Neural cell (in vitro differentiated cells): ENCODE results near the gene BTBD17. TPM values are rescaled to one million over a fixed set of nuclear protein-coding genes. Genes with fewer than 3 reads are reported as not detected.

Experiments used
- H2AFZ ChIP-seq: fragments of 200-600, 300-800 bp; sonication (generic), shearing (Covaris generic); 2 replicates; pipeline ENCODE4 v1.6.0; 2014; ENCODE audit warnings: low read depth, mild to moderate bottlenecking, antibody characterized with exemption, low read length, moderate library complexity
- H3F3A ChIP-seq: fragments of 200-600 bp; shearing (Covaris generic); 2 replicates; pipeline ENCODE4 v1.6.1; 2016; ENCODE audit warnings: mild to moderate bottlenecking, moderate library complexity, mixed read lengths, antibody characterized with exemption, low read length; ENCODE audit not compliant: insufficient read depth, poor library complexity, severe bottlenecking
- H3K27ac ChIP-seq: fragments of 200-600, 300-800 bp; sonication (generic), shearing (Covaris generic); 2 replicates; pipeline ENCODE4 v1.5.1; 2014; ENCODE audit warnings: mild to moderate bottlenecking, low read length, moderate library complexity
- H3K27me3 ChIP-seq: fragments of 300-800, 200-600 bp; sonication (generic), shearing (Covaris generic); 2 replicates; pipeline ENCODE4 v1.6.0; 2014; ENCODE audit warnings: mild to moderate bottlenecking, low read depth, low read length, moderate library complexity; ENCODE audit not compliant: insufficient read depth
- H3K36me3 ChIP-seq: fragments of 300-800, 200-600 bp; sonication (generic), shearing (Covaris generic); 2 replicates; pipeline ENCODE4 v1.5.1; 2014; ENCODE audit warnings: mild to moderate bottlenecking, antibody characterized with exemption, low read length, moderate library complexity; ENCODE audit not compliant: insufficient read depth
- H3K4me2 ChIP-seq: fragments of 300-800, 200-600 bp; sonication (generic), shearing (Covaris generic); 2 replicates; pipeline ENCODE4 v1.6.0; 2014; ENCODE audit warnings: mild to moderate bottlenecking, low read length
- H3K4me3 ChIP-seq: fragments of 300-800, 200-600 bp; sonication (generic), shearing (Covaris generic); 2 replicates; pipeline ENCODE4 v1.5.1; 2014; ENCODE audit warnings: mild to moderate bottlenecking, low read length, moderate library complexity
- H3K79me2 ChIP-seq: fragments of 200-600 bp; shearing (Covaris generic); replicated peaks from 2 replicates; pipeline ENCODE4 v1.6.0; 2014; ENCODE audit warnings: mild to moderate bottlenecking, low read length, moderate library complexity; ENCODE audit not compliant: insufficient read depth
- H3K9ac ChIP-seq: fragments of 300-800, 200-600 bp; sonication (generic), shearing (Covaris generic); 2 replicates; pipeline ENCODE4 v1.6.1; 2016; ENCODE audit warnings: mild to moderate bottlenecking, low read length, mixed read lengths
- H3K9me2 ChIP-seq: fragments of 200-600 bp; shearing (Covaris generic); 2 replicates; pipeline ENCODE4 v1.6.1; 2016; ENCODE audit warnings: mild to moderate bottlenecking, low read length, mixed read lengths; ENCODE audit not compliant: insufficient read depth
- H3K9me3 ChIP-seq: fragments of 200-600, 300-800 bp; sonication (generic), shearing (Covaris generic); 2 replicates; pipeline ENCODE4 v1.6.1; 2016; ENCODE audit warnings: mild to moderate bottlenecking, mixed run types, low read length, moderate library complexity, mixed read lengths
- H4K20me1 ChIP-seq: fragments of 200-600 bp; shearing (Covaris generic); 2 replicates; pipeline ENCODE4 v1.6.1; 2016; ENCODE audit warnings: mild to moderate bottlenecking, mixed run types; ENCODE audit not compliant: insufficient read depth
- CTCF ChIP-seq: fragments of 450-650 bp; IDR thresholded peaks from 2 replicates; pipeline ENCODE4 v1.5.1; 2014; ENCODE audit warnings: antibody characterized with exemption, mild to moderate bottlenecking, moderate library complexity; ENCODE audit not compliant: poor library complexity, severe bottlenecking
- EP300 ChIP-seq: fragments of 450-650 bp; conservative IDR thresholded peaks from 2 replicates; pipeline ENCODE4 v1.6.1; 2014; ENCODE audit warnings: antibody characterized with exemption, mild to moderate bottlenecking, moderate library complexity; ENCODE audit not compliant: poor library complexity, severe bottlenecking
- EZH2 ChIP-seq: fragments of 200-600, 300-800 bp; shearing (Covaris generic), sonication (generic); IDR thresholded peaks from 2 replicates; pipeline ENCODE4 v1.6.1; 2014; ENCODE audit warnings: antibody characterized with exemption, low read length, borderline replicate concordance, mild to moderate bottlenecking; ENCODE audit not compliant: insufficient read depth, poor library complexity, severe bottlenecking
- MXI1 ChIP-seq: fragments of 450-650 bp; conservative IDR thresholded peaks from 2 replicates; pipeline ENCODE4 v1.6.1; 2014; ENCODE audit warnings: antibody characterized with exemption, mild to moderate bottlenecking; ENCODE audit not compliant: poor library complexity, severe bottlenecking
- POLR2AphosphoS5 ChIP-seq: IDR thresholded peaks from 2 replicates; pipeline ENCODE4 v1.6.1; 2012
- RAD21 ChIP-seq: fragments of 450-650 bp; conservative IDR thresholded peaks from 2 replicates; pipeline ENCODE4 v1.6.1; 2014; ENCODE audit warnings: antibody characterized with exemption, mild to moderate bottlenecking, moderate library complexity
- REST ChIP-seq: IDR thresholded peaks from 2 replicates; pipeline ENCODE4 v1.6.1; 2012; ENCODE audit warnings: borderline replicate concordance
- SMC3 ChIP-seq: fragments of 450-650 bp; conservative IDR thresholded peaks from 2 replicates; pipeline ENCODE4 v1.6.1; 2014; ENCODE audit warnings: antibody characterized with exemption, mild to moderate bottlenecking, moderate library complexity; ENCODE audit not compliant: poor library complexity
- TAF1 ChIP-seq: IDR thresholded peaks from 2 replicates; pipeline ENCODE4 v1.6.1; 2012; ENCODE audit warnings: low read depth
- polyA minus RNA-seq: library from RNA; depleted of rRNA, polyadenylated mRNA; stranded (reverse); fragments of >200 nt; gene quantifications from 2 replicates; pipeline ENCODE4 v1.2.3, GENCODE V29; 2014
- polyA plus RNA-seq: library from polyadenylated mRNA; depleted of rRNA; stranded (reverse); fragments of >200 nt; gene quantifications from 2 replicates; pipeline ENCODE4 v1.2.3, GENCODE V29; 2014

The BTBD17 gene
- polyA plus RNA-seq (5.3 and 8.5 TPM in 2 replicates), polyA minus RNA-seq (6.0 and 7.1 TPM in 2 replicates)

- Histone ChIP-seq H3K27ac (peak within 1 kb of the TSS; percentile 20), H2AFZ (peak within 1 kb of the TSS; percentile 32), H3K36me3 (no peaks in the 10 kb centered on the region), H3K9ac (peak within 1 kb of the TSS; percentile 51), H3K27me3 (no peaks in the 10 kb centered on the region), H3K4me3 (peak within 1 kb of the TSS; percentile 52), H3K9me3 (no peaks in the 10 kb centered on the region), H3K4me2 (no peak within 1 kb of the TSS), H3F3A (no peaks in the 10 kb centered on the region), H3K9me2 (no peaks in the 10 kb centered on the region), H3K79me2 (no peaks in the 10 kb centered on the region), H4K20me1 (no peaks in the 10 kb centered on the region)
- TF ChIP-seq SMC3: peak; percentile 59
- TF ChIP-seq RAD21: peak; percentile 56
- peak; percentile 22 for TF ChIP-seq REST
- TF ChIP-seq EZH2: no peak
- TF ChIP-seq MXI1: peak; percentile 48
- TF ChIP-seq TAF1: no peak
- peak; percentile 72 for TF ChIP-seq CTCF
- TF ChIP-seq EP300: no peak
Measured at GRCh38 chr17:74361230-74362068, at the start of gene BTBD17. Gene BTBD17, minus strand, starts transcription at chr17:74361868. Its CDS starts 49 bp downstream, at chr17:74361819.

GRCh38 chr17:74410001-74410443 is 48.4 kb upstream of the BTBD17 start:
- no peak overlapping the region for H3K4me2 ChIP-seq
- no peak overlapping the region for H3K4me3 ChIP-seq
- no peaks in the 10 kb centered on the region for H3K79me2 ChIP-seq
- no peaks in the 10 kb centered on the region for H3K36me3 ChIP-seq
- TF ChIP-seq EP300 (no peak), REST (no peak), MXI1 (no peak), CTCF (no peak), RAD21 (no peak), TAF1 (no peak), POLR2AphosphoS5 (no peak), SMC3 (no peak), EZH2 (no peak)
- H3K27ac ChIP-seq: no peak overlapping the region
- H2AFZ ChIP-seq: no peak overlapping the region
- H3F3A ChIP-seq: no peaks in the 10 kb centered on the region
- H3K9ac ChIP-seq: no peak overlapping the region
- no peaks in the 10 kb centered on the region for H3K9me3 ChIP-seq
- H3K9me2 ChIP-seq: no peaks in the 10 kb centered on the region
- no peaks in the 10 kb centered on the region for H4K20me1 ChIP-seq
- no peaks in the 10 kb centered on the region for H3K27me3 ChIP-seq
